ENCODE data around the gene GCSAML. TPM values are rescaled to one million over a fixed set of nuclear protein-coding genes. Genes with fewer than 3 reads are reported as not detected.

The GCSAML gene
- total and polyA plus RNA-seq, 9 of the 15 experiments (the other 6 are each of a cell fraction or from before 2014, with no cell fraction given): 0.01 TPM; not detected in 8

GRCh38 chr1:247605286-247605685, 56.4 kb downstream of the GCSAML start, which contains the start of gene OR2G3:
TSS of gene OR2G3 (plus strand) at chr1:247605586. CDS start at chr1:247605586, 0 bp downstream.
- no peak for DNase-seq (ENCODE audit: extremely low read depth in 1 of 4, low spot score in 3 of 4)
- ChIA-PET POLR2A (no interaction called here), CTCF (ENCODE audit: low intra/inter-chr PET ratio) (no interaction called here)
- no peaks in the 10 kb centered on the region for H3K4me1 ChIP-seq (replicated peaks in 1 of 2; ENCODE audit: control insufficient read depth in 2 of 2, insufficient read depth in 2 of 2, low read length in 2 of 2)
- no peaks in the 10 kb centered on the region for H3K79me2 ChIP-seq (ENCODE audit: control insufficient read depth, insufficient read depth, low read length)
- in situ Hi-C loops (cut with MboI): no loop called here
- no peak within 1 kb of the TSS for H3K4me2 ChIP-seq (ENCODE audit: insufficient read depth, low read length)
- H3K4me3 ChIP-seq: no peak within 1 kb of the TSS
- TF ChIP-seq SUPT5H (IDR thresholded peaks at IDR 0.05) (no peak), ZNF41 (CRISPR knock-in tag; conservative IDR thresholded peaks at IDR 0.05) (no peak), ZNF134 (CRISPR knock-in tag; conservative IDR thresholded peaks at IDR 0.05) (no peak), SMAD2 (IDR thresholded peaks at IDR 0.05; ENCODE audit: low read depth, low read length) (no peak), FUS (optimal IDR thresholded peaks at IDR 0.05; ENCODE audit: low read depth, low read length) (no peak), NFXL1 (CRISPR knock-in tag; IDR thresholded peaks at IDR 0.05) (no peak), EHMT2 (IDR thresholded peaks at IDR 0.05) (no peak), PBX2 (CRISPR knock-in tag; IDR thresholded peaks at IDR 0.05; ENCODE audit: low read depth) (no peak), PBX2 (tag; conservative IDR thresholded peaks at IDR 0.05; ENCODE audit: low read depth) (no peak)
- TF ChIP-seq, protein P1, sequence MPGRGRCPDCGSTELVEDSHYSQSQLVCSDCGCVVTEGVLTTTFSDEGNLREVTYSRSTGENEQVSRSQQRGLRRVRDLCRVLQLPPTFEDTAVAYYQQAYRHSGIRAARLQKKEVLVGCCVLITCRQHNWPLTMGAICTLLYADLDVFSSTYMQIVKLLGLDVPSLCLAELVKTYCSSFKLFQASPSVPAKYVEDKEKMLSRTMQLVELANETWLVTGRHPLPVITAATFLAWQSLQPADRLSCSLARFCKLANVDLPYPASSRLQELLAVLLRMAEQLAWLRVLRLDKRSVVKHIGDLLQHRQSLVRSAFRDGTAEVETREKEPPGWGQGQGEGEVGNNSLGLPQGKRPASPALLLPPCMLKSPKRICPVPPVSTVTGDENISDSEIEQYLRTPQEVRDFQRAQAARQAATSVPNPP (IDR thresholded peaks at IDR 0.05; ENCODE audit: borderline replicate concordance, insufficient read depth, insufficient read length): no peak
- no peak within 1 kb of the TSS for H2AFZ ChIP-seq (ENCODE audit: low read depth, low read length)
- no peak within 1 kb of the TSS for H3K9ac ChIP-seq (ENCODE audit: insufficient read depth in 1 of 2, low read depth in 2 of 2, low read length in 2 of 2)
- WGBS (ENCODE audit: insufficient coverage, low coverage, missing lambda C conversion rate): 3% methylated on average over 2 of the region's 2 CpGs
- no TSS peak for BruUV-seq (replicated peaks)
- no peaks in the 10 kb centered on the region for H3K9me1 ChIP-seq (ENCODE audit: control insufficient read depth, insufficient read depth, low read length)
- FAIRE-seq: no peak
- H3K27ac ChIP-seq (ENCODE audit: extremely low read depth, low read depth, low read length): no peak within 1 kb of the TSS
- no peak for ATAC-seq
- no peaks in the 10 kb centered on the region for H3K9me3 ChIP-seq (replicated peaks; ENCODE audit: control insufficient read depth, insufficient read depth, low read depth, low read length)
- intact Hi-C loops (cut with micrococcal nuclease): no loop called here
- H3K36me3 ChIP-seq (ENCODE audit: control insufficient read depth, insufficient read depth, low read length): no peaks in the 10 kb centered on the region
- H3K27me3 ChIP-seq (ENCODE audit: control insufficient read depth in 2 of 2, insufficient read depth in 2 of 2, low read length in 2 of 2): no peaks in the 10 kb centered on the region
- no peaks in the 10 kb centered on the region for H4K20me1 ChIP-seq (replicated peaks; ENCODE audit: control insufficient read depth, insufficient read depth, low read length)
